ENCODE data around the gene PRKAA1.

PRKAA1 gene

GRCh38 chr5:40798012-40798800 is at the start of gene PRKAA1:
PRKAA1 (minus strand) TSS chr5:40798374; CDS start chr5:40798189, 185 bp downstream.
- peak; percentile 89 for DNase-seq

DNA sequence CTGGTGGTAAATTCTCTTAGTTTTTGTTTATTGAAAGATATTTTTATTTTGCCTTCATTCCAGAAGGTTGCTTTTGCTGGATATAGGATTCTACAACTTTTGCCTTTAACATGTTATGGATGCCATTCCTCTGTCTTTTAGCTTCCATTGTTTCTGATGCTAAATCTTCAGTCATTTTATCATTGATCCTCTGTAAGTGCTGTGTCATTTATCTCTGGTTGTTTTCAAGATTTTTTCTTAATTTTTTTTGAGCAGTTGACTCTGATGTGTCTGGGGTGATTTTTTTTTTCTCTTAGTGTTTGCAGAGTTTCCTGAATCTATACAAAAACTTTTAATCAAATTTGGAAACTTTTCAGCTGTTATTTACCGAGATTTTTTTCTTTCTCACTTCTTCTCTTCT is 49.4 kb upstream of the PRKAA1 start:
- no peak for DNase-seq

- DNase-seq: no peak
Measured at GRCh38 chr5:40846371-40846770, 48.2 kb upstream of the PRKAA1 start.

DNA sequence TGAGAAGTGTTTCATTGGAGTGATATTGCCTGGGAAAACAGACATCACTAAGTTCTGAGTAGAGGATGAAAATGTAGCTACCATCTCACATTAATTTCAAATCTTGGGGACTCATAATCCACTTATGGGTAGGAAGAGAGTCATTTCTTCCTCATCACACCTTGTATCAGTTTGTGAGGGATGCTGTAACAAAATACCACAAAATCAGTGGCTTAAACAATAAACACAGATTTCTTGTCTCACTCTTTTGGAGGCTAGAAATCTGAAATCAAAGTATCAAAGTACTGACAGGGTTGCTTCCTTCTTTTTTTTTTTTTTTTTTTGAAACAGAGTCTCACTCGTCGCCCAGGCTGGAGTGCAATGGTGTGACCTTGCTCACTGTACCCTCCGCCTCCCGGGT is 46.4 kb upstream of the PRKAA1 start:
- DNase-seq: no peak

GRCh38 chr5:40842351-40842750 is 44.2 kb upstream of the PRKAA1 start:
- DNase-seq: peak; percentile 13

DNA sequence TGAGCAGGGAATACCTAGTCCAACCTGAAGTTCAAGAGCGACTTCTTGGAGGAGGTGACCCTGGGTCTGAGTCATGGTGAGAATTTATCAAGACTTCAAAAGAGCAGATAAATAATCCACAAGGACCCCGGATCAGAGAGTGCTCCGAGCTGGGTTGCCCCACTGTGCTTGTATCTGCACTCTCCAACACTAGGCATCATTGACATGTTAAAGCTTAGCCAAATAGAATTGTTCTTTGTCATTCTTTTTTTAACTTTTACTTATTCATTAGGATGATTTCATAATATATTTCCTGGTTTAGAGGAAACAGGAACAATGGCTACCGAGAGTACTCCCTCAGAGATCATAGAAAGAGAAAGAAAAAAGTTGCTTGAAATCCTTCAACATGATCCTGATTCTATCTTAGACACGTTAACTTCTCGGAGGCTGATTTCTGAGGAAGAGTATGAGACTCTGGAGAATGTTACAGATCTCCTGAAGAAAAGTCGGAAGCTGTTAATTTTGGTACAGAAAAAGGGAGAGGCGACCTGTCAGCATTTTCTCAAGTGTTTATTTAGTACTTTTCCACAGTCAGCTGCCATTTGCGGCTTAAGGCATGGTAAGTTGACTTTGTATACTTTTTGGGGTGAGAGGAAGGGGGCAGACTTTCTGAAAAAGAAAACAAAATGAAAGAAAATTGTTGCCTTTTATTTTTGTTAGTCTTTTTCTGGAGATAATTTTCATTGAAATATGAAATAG is 43.1 kb upstream of the PRKAA1 start, which contains the start of gene CARD6:
Gene CARD6 (plus strand): TSS at position 300 of the 738 bp plus-strand sequence. CDS start 16 bp downstream, at position 316.
- DNase-seq: peak; percentile 74

- no peak for DNase-seq
Measured at GRCh38 chr5:40838086-40838485, 39.9 kb upstream of the PRKAA1 start.

- peak; percentile 98 for DNase-seq
Measured at GRCh38 chr5:40834849-40835787, 36.9 kb upstream of the PRKAA1 start, which contains the start of gene RPL37. RPL37 (minus strand) TSS chr5:40835222; CDS start chr5:40835185, 37 bp downstream.

DNA sequence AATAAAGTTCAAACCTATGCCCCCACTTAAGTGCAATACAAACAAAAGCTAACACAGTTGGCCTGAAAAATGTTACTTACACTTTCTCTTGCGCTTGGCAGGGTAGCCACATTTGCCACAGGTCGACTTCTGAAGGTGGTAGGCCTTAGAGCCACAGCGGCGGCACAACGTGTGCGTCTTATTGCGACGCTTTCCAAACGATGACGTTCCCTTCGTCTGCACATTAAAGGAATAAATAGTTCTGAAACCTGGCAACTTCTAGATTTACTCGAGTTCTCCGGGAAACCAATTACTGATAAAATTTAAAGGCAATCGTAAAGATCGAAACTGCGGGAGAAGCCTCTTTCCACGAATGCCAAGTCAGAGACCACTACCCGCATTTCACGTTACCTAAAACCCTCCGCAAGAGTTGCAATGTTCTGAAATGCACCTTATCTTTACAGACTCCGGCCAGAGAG is 36.2 kb upstream of the PRKAA1 start:
- DNase-seq: peak; percentile 48

DNA sequence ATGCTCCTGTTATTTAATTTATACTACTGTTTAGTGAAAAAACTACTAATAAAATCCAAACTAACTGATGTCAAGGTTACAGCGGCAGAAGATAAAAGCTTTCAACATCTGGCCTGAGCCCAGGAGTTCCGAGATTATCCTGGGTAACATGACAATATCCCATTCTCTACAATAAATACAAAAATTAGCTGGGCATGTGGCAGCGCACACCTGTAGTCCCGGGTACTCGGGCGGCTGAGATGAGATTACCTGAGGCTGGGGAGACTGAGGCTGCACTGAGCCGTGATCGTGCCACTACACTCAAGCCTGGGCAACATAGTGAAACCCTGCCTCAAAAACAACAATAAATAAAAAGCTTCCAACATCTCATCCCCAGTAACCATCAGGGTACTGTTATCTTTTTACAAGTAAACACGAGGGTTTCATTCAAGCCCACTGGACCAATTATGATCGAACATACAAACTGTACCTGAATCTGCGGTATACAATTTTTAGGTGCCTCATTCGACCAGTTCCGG is 35.6 kb upstream of the PRKAA1 start:
- no peak for DNase-seq

DNA sequence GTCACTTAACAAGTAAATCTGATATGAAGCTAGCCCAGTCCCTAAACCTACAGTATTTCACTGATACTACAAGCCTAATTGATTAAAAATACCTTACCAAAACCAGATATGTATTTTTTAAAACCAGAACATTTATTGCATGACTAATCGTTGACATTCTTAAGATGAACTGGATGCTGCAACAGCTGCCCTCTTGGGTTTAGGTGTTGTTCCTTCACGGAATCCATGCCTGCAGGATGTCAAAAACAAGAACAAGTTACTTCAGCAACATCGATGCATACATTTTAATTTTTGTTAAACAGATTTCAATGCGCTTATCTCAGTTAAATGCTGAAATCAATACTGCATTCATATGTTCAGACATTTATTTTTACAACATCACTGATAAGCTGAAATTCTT is 34.2 kb upstream of the PRKAA1 start:
- no peak for DNase-seq

GRCh38 chr5:40831346-40832210 is 33.4 kb upstream of the PRKAA1 start:
- DNase-seq: no peak

- no peak for DNase-seq
Measured at GRCh38 chr5:40829748-40830533, 31.8 kb upstream of the PRKAA1 start.

GRCh38 chr5:40828690-40829661 is 30.8 kb upstream of the PRKAA1 start:
- DNase-seq: no peak

GRCh38 chr5:40828021-40828631 is 30.0 kb upstream of the PRKAA1 start:
- DNase-seq: no peak

GRCh38 chr5:40827188-40827977 is 29.2 kb upstream of the PRKAA1 start:
- DNase-seq: no peak

DNA sequence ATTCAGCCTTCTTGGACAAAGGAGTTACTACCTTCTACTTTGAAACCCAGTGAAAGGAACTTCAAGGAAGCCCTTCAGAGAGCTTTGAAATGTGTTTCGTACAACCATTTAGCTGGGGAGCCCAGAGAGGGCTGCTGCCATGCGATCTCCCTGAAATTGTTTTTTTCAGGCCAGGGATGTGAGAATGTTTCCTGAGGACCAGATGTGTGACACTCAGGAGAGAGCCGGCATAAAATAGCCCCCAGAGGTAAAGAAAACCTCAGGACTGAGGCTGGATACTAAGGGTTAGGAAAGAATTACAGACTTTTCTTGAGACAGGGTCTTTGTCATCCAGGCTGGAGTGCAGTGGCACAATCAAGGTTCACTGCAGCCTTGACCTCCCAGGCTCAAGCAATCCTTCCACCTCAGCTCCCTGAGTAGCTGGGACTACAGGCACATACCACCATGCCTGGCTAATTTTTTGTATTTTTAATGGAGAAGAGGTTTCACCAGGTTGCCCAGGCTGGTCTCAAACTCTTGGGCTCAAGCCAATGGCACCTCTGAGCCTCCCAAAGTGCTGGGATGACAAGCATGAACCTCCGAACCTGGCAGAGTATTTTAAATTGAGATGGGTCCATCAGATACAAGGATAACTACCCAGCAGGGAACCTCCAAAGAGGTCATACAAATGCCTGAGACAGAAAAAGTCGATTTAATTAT is 28.5 kb upstream of the PRKAA1 start:
- DNase-seq: no peak

Measured in suppressor macrophage treated with lipopolysaccharide for 4 hours (primary cell).